Stomach (tissue), 9 donors: ENCODE measurements around the gene CYB5B. TPM values are rescaled to one million over a fixed set of nuclear protein-coding genes. Genes with fewer than 3 reads are reported as not detected.

Source experiments
- DNase-seq, 2 donors: peaks; one replicate each; pipeline versions ENCODE4 v3.0.0 to v3.0.0-alpha.2; 2013 to 2019
- H3K27ac ChIP-seq, 5 donors: fragments of 200-600 bp in 4 of 5; sonication (generic) in 4 of 5; one replicate each; pipeline ENCODE4 v1.5.1; 2013 to 2019; ENCODE audit warnings: mild to moderate bottlenecking in 1 of 5, moderate library complexity in 1 of 5
- H3K27me3 ChIP-seq, 3 donors: fragments of 200-600 bp; sonication (generic); one replicate each; pipeline ENCODE4 v1.5.1; 2017 to 2019; ENCODE audit warnings: mixed run types in 1 of 3
- H3K36me3 ChIP-seq, 4 donors: fragments of 200-600 bp; sonication (generic); 1 replicate in 3 of 4; 2 replicates in 1 of 4; pipeline ENCODE4 v1.5.1; 2016 to 2019
- H3K4me1 ChIP-seq, 4 donors: fragments of 200-600 bp; sonication (generic); one replicate each; pipeline ENCODE4 v1.5.1; 2016 to 2019
- H3K4me3 ChIP-seq, 4 donors: fragments of 200-600 bp; sonication (generic) in 3 of 4; one replicate each; pipeline ENCODE4 v1.5.1; 2016 to 2019; ENCODE audit warnings: mild to moderate bottlenecking in 1 of 4
- H3K9me3 ChIP-seq, 4 donors: fragments of 200-600 bp; sonication (generic); one replicate each; pipeline ENCODE4 v1.5.1; 2016 to 2019
- EP300 ChIP-seq: sonication (generic); formaldehyde crosslinking; IDR thresholded peaks from one replicate; pipeline ENCODE4 v1.6.1; 2017; ENCODE audit warnings: antibody characterized with exemption
- POLR2A ChIP-seq, 4 donors: fragments of 450-650 bp; IDR thresholded peaks; one replicate each; pipeline ENCODE4 v1.6.1; 2016; ENCODE audit warnings: antibody characterized with exemption in 4 of 4, control low read depth in 2 of 4, mild to moderate bottlenecking in 1 of 4, moderate library complexity in 1 of 4
- POLR2AphosphoS5 ChIP-seq, 3 donors: sonication (generic); formaldehyde crosslinking; IDR thresholded peaks; one replicate each; pipeline ENCODE4 v1.6.1; 2016; ENCODE audit warnings: antibody characterized with exemption in 3 of 3
- WGBS, 5 donors: extraction: QIAGEN DNeasy Blood & Tissue Kit in 3 of 5; methylation state at CpG; one replicate each; pipeline versions ENCODE4 v1.1.5 to v1.1.7; 2013 to 2018; 5-methylcytosine and 5-hydroxymethylcytosine counted together
- intact Hi-C: fragments of 100-400 bp; cut with DNase I; formaldehyde crosslinking; loops from one replicate; pipeline ENCODE4 v1.15.1; 2023; ENCODE audit warnings: low total_unique reads
- polyA plus RNA-seq, 3 donors: library from polyadenylated mRNA; stranded (reverse); fragments of 200-250 nt; gene quantifications; one replicate each; pipeline ENCODE4 v1.2.3, GENCODE V29; 2013
- total RNA-seq, 5 donors: library from RNA; depleted of rRNA; stranded (reverse); fragments of >200 nt; gene quantifications; one replicate each; pipeline versions ENCODE4 v1.1.0 to v1.2.3, GENCODE V29; 2014 to 2016
- TF ChIP-seq, protein P1 (sequence below), 7 experiments: fragments of 450-650 bp in 4 of 7; fragments of 200-600 bp in 3 of 7; sonication (generic) in 3 of 7; IDR thresholded peaks; one replicate each; pipeline ENCODE4 v1.5.1; 2016 to 2019; ENCODE audit warnings: antibody characterized with exemption in 7 of 7, control low read depth in 2 of 7, mild to moderate bottlenecking in 1 of 7
- donor health status: healthy with polysubstance abuse.
- donor health status: Bipolar disorder and iron deficiency.
- donor health status: healthy.

The CYB5B gene
- total and polyA plus RNA-seq, 8 donors, result 9.3 to 76.3 (median 49.8) TPM

DNA sequence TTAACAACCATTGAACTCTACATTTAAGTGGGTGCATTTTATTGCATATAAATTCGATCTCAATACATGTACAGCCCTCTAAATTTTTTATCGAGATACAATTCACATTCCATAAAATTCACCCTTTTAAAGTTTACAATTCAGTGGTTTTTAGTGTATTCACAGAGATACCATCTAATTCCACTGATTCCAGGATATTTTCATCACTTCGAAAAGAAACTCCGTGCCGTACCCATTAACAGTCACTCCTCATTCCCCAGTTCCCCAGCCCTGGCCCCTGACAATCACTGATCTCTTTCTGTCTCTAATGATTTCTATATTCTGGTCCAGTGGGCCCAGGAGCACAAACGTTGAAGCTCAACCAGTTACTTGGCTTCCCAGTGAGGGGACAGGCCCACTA is 61.4 kb downstream of the CYB5B start:
- no peaks in the 10 kb centered on the region for H3K36me3 ChIP-seq
- DNase-seq, result no peak
- WGBS, 5 donors, result 87 to 93% (median 91%) methylated on average over 6 of the region's 6 CpGs
- TF ChIP-seq EP300 (no peak), POLR2AphosphoS5 (IDR thresholded peaks at IDR 0.05) (no peak), POLR2A (IDR thresholded peaks at IDR 0.05) (no peak)
- TF ChIP-seq, protein P1, sequence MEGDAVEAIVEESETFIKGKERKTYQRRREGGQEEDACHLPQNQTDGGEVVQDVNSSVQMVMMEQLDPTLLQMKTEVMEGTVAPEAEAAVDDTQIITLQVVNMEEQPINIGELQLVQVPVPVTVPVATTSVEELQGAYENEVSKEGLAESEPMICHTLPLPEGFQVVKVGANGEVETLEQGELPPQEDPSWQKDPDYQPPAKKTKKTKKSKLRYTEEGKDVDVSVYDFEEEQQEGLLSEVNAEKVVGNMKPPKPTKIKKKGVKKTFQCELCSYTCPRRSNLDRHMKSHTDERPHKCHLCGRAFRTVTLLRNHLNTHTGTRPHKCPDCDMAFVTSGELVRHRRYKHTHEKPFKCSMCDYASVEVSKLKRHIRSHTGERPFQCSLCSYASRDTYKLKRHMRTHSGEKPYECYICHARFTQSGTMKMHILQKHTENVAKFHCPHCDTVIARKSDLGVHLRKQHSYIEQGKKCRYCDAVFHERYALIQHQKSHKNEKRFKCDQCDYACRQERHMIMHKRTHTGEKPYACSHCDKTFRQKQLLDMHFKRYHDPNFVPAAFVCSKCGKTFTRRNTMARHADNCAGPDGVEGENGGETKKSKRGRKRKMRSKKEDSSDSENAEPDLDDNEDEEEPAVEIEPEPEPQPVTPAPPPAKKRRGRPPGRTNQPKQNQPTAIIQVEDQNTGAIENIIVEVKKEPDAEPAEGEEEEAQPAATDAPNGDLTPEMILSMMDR (IDR thresholded peaks at IDR 0.05), result no peak
- H3K9me3 ChIP-seq, result no peaks in the 10 kb centered on the region
- no peak overlapping the region for H3K27ac ChIP-seq
- intact Hi-C loops, result no loop called here
- H3K4me1 ChIP-seq, result peaks cover 11 to 16% (median 13%) of the 10 kb centered on the region in 4 donors
- H3K4me3 ChIP-seq, result no peak overlapping the region
- no peaks in the 10 kb centered on the region for H3K27me3 ChIP-seq

DNA sequence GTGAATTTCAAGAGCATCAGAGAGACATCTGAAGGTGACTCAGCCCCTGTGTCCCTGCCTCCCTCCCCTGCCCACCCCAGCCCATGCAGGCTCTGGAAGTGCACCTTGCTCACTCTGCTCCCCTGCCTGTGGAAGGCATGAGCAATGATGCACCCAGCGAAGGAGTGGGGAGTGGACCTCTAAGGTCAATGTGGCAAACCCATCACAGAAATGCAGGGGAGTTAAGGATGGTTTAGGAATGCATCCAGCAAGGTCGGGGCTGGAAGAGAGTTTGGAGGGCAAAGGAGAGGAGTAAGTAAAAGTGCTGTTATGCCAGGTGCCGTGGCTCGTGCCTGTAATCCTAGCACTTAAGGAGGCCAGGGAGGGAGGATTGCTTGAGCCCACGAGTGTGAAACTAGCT is 61.9 kb downstream of the CYB5B start:
- no peaks in the 10 kb centered on the region for H3K9me3 ChIP-seq
- no peak overlapping the region for H3K4me3 ChIP-seq
- 78 to 90% (median 88%) methylated on average over 5 of the region's 5 CpGs for WGBS, 5 donors
- peaks cover 11 to 15% (median 13%) of the 10 kb centered on the region in 4 donors for H3K4me1 ChIP-seq
- intact Hi-C loops, result no loop called here
- H3K27me3 ChIP-seq, result no peaks in the 10 kb centered on the region
- no peak for DNase-seq
- H3K36me3 ChIP-seq, result no peaks in the 10 kb centered on the region
- no peak overlapping the region for H3K27ac ChIP-seq
- TF ChIP-seq EP300 (no peak), POLR2A (IDR thresholded peaks at IDR 0.05) (no peak), POLR2AphosphoS5 (IDR thresholded peaks at IDR 0.05) (no peak)
- TF ChIP-seq, protein P1 (IDR thresholded peaks at IDR 0.05), result no peak

DNA sequence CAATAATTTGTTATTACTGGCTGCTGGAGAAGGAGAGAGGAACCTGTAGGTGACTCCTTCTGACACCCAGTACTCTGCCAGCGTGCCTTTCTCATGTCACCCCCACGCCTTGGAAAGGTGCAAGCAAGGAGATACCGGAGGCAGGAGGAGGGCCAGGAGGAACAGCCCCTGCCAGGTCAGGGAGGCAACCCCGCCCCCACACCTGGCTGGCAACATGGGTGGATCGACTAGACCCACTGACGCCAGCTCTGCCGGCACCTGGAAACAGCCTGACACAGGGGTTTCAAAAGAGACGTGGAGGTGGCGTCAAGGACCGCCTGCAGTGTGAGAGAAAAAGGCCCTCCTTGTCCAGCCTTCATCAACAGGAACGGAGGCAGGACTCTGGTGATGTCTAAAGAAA is 62.3 kb downstream of the CYB5B start:
- intact Hi-C loops, result no loop called here
- H3K27me3 ChIP-seq, result no peaks in the 10 kb centered on the region
- no peak overlapping the region for H3K4me3 ChIP-seq
- H3K27ac ChIP-seq, result no peak overlapping the region
- H3K36me3 ChIP-seq, result no peaks in the 10 kb centered on the region
- H3K9me3 ChIP-seq, result no peaks in the 10 kb centered on the region
- peaks cover 8 to 11% (median 10%) of the 10 kb centered on the region in 4 donors for H3K4me1 ChIP-seq
- 72 to 79% (median 78%) methylated on average over 11 of the region's 11 CpGs for WGBS, 5 donors
- no peak for DNase-seq
- TF ChIP-seq, protein P1 (IDR thresholded peaks at IDR 0.05), result no peak
- no peak for TF ChIP-seq POLR2A (IDR thresholded peaks at IDR 0.05)
- no peak for TF ChIP-seq POLR2AphosphoS5 (IDR thresholded peaks at IDR 0.05)
- TF ChIP-seq EP300, result no peak

DNA sequence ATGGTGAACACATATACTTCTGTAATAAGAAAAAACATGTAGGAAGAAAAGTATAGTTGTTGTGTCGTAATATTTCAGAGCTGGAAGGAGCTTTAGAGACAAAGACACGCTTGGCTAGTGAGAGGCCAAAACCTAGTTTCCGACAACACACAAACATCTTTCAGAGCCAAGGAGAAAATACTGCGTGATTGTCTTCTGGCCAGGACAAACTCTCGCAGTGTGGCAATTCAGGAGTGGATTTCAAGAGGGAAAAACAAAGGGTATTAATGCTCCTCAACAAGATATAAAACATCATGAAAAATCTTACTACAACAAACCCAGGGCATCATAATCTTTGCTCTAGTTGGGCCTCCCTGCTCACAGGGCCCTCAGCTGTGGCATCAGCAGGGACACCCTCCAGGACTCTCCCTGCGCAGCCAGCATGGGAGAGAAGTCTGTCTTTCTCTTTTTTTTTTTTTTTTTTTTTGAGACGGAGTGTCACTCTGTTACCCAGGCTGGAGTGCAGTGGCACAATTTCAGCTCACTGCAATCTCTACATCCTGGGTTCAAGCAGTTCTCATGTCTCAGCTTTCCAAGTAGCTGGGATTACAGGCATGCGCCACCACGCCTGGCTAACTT is 66.4 kb downstream of the CYB5B start:
- TF ChIP-seq POLR2AphosphoS5 (IDR thresholded peaks at IDR 0.05) (no peak), POLR2A (IDR thresholded peaks at IDR 0.05) (no peak), EP300 (no peak)
- TF ChIP-seq, protein P1 (IDR thresholded peaks at IDR 0.05), result no peak
- Histone ChIP-seq H3K36me3 (no peaks in the 10 kb centered on the region), H3K4me3 (no peak overlapping the region), H3K27ac (no peak overlapping the region), H3K9me3 (peaks cover 0 to 4% (median 0%) of the 10 kb centered on the region in 4 donors), H3K27me3 (no peaks in the 10 kb centered on the region), H3K4me1 (no peaks in the 10 kb centered on the region)
- intact Hi-C loops, result no loop called here
- DNase-seq, result no peak
- whole genome bisulfite sequencing, 5 donors, result 88 to 95% (median 92%) methylated on average over 9 of the region's 9 CpGs
